Measurements from ENCODE around the gene MYOM1. TPM values are rescaled to one million over a fixed set of nuclear protein-coding genes. Genes with fewer than 3 reads are reported as not detected.

MYOM1 gene
- total RNA-seq, 4 donors from 2014 or later, result 3.1 to 15.8 (median 9.0) TPM

- Histone ChIP-seq H3K27me3 (no peaks in the 10 kb centered on the region), H3K36me3 (no peaks in the 10 kb centered on the region), H3K27ac (no peak overlapping the region), H3K9me3 (no peaks in the 10 kb centered on the region), H3K4me1 (no peaks in the 10 kb centered on the region), H3K4me3 (no peak overlapping the region)
- DNase-seq, result no peak
- intact Hi-C loops (cut with DNase I; ENCODE audit: low total_unique reads), result no loop called here
- TF ChIP-seq POLR2A (IDR thresholded peaks at IDR 0.05), result no peak
- no peak for TF ChIP-seq CTCF (IDR thresholded peaks at IDR 0.05)
Observed at GRCh38 chr18:3111523-3112240, 108.1 kb downstream of the MYOM1 start.

GRCh38 chr18:3110034-3110752 is 109.6 kb downstream of the MYOM1 start:
- Histone ChIP-seq H3K9me3 (no peaks in the 10 kb centered on the region), H3K36me3 (no peaks in the 10 kb centered on the region), H3K27ac (no peak overlapping the region), H3K4me1 (no peaks in the 10 kb centered on the region), H3K27me3 (no peaks in the 10 kb centered on the region), H3K4me3 (no peak overlapping the region)
- no peak for DNase-seq
- intact Hi-C loops (cut with DNase I; ENCODE audit: low total_unique reads), result no loop called here
- TF ChIP-seq CTCF (IDR thresholded peaks at IDR 0.05) (no peak), POLR2A (IDR thresholded peaks at IDR 0.05) (no peak)

GRCh38 chr18:3107740-3108151 is 112.0 kb downstream of the MYOM1 start:
- TF ChIP-seq POLR2A (IDR thresholded peaks at IDR 0.05), result no peak
- no peak for TF ChIP-seq CTCF (IDR thresholded peaks at IDR 0.05)
- no peak overlapping the region for H3K4me3 ChIP-seq
- H3K27ac ChIP-seq, result no peak overlapping the region
- H3K9me3 ChIP-seq, result no peaks in the 10 kb centered on the region
- intact Hi-C loops (cut with DNase I; ENCODE audit: low total_unique reads), result no loop called here
- no peaks in the 10 kb centered on the region for H3K4me1 ChIP-seq
- no peak for DNase-seq
- no peaks in the 10 kb centered on the region for H3K36me3 ChIP-seq
- H3K27me3 ChIP-seq, result no peaks in the 10 kb centered on the region

- DNase-seq, result no peak
- Histone ChIP-seq H3K27ac (no peak overlapping the region), H3K36me3 (no peaks in the 10 kb centered on the region), H3K4me3 (no peak overlapping the region), H3K4me1 (no peaks in the 10 kb centered on the region), H3K9me3 (no peaks in the 10 kb centered on the region), H3K27me3 (no peaks in the 10 kb centered on the region)
- TF ChIP-seq CTCF (IDR thresholded peaks at IDR 0.05) (no peak), POLR2A (IDR thresholded peaks at IDR 0.05) (no peak)
- intact Hi-C loops (cut with DNase I; ENCODE audit: low total_unique reads), result no loop called here
Observed at GRCh38 chr18:3104190-3105054, 115.3 kb downstream of the MYOM1 start.

Data from uterus (tissue), 4 donors.